Measurements from ENCODE around the gene BBC3. TPM values are rescaled to one million over a fixed set of nuclear protein-coding genes. Genes with fewer than 3 reads are reported as not detected.

The BBC3 gene
- total and polyA plus RNA-seq, 2 of the 4 experiments (the other 2 are of a cell fraction), result 1.6 to 6.5 TPM

- peak overlapping the region; percentile 99 for H2BK20ac ChIP-seq (ENCODE audit: low read depth, low read length)
- peak overlapping the region; percentile 93 for H2AFZ ChIP-seq (replicated peaks; ENCODE audit: low read length, poor library complexity)
- peak overlapping the region; percentile 99 for H4K5ac ChIP-seq (ENCODE audit: low read depth, low read length)
- H3K9me1 ChIP-seq (ENCODE audit: insufficient read depth, low read length), result peaks cover 21% of the 10 kb centered on the region
- intact Hi-C loops (cut with micrococcal nuclease), result no loop called here
- H3K27ac ChIP-seq (ENCODE audit: insufficient read depth, low read length), result peak overlapping the region; percentile 98
- H2AK5ac ChIP-seq (ENCODE audit: low read depth, low read length), result peak overlapping the region; percentile 100
- ChIA-PET POLR2A (ENCODE audit: unreplicated experiment) (interaction anchor here (0.7 to 0.8 kb wide), 2 partner anchors 56 to 445 kb away, joined by 3 to 4 read pairs; no protein-coding TSS in a partner anchor), CTCF (interaction anchor here (1.1 kb wide), 1 partner anchor 20 kb away, joined by 3 read pairs; no protein-coding TSS in a partner anchor)
- H3K14ac ChIP-seq (replicated peaks; ENCODE audit: low read depth, low read length), result peak overlapping the region; percentile 99
- H2BK120ac ChIP-seq (ENCODE audit: low read depth, low read length), result peak overlapping the region; percentile 100
- H3K18ac ChIP-seq (ENCODE audit: low read depth, low read length), result peak overlapping the region; percentile 98
- DNase-seq (peak; percentile 82), ATAC-seq (ENCODE audit: low read depth) (no peak)
- H3K36me3 ChIP-seq (ENCODE audit: control insufficient read depth, insufficient read depth, low read length), result no peaks in the 10 kb centered on the region
- peak overlapping the region; percentile 99 for H2BK5ac ChIP-seq (ENCODE audit: low read depth, low read length, poor library complexity, severe bottlenecking)
- H2BK15ac ChIP-seq (ENCODE audit: low read depth, low read length), result peak overlapping the region; percentile 94; the same call in 2 of the 3 replicates
- H3K4me2 ChIP-seq (ENCODE audit: low read depth, low read length), result peak overlapping the region; percentile 91
- H3K56ac ChIP-seq (ENCODE audit: extremely low read depth, insufficient read depth, low read length), result peak overlapping the region; percentile 77
- dilution Hi-C loops (cut with HindIII; ENCODE audit: low sequenced_read_pairs, unreplicated experiment), result no loop called here
- H3K4me1 ChIP-seq (ENCODE audit: control insufficient read depth, insufficient read depth, low read length), result peaks cover 15% of the 10 kb centered on the region
- H3K9me3 ChIP-seq (ENCODE audit: control insufficient read depth, insufficient read depth, low read length), result no peaks in the 10 kb centered on the region
- WGBS, 2 experiments (ENCODE audit: extremely low coverage in 2 of 2, insufficient read length in 1 of 2), result 27% methylated on average over 3 of the region's 16 CpGs; no CpG with 5 or more reads in 1 of the 2 experiments
- no peaks in the 10 kb centered on the region for H3K27me3 ChIP-seq (ENCODE audit: control insufficient read depth, insufficient read depth, low read length)
- H3K23ac ChIP-seq (ENCODE audit: low read depth, low read length), result peak overlapping the region; percentile 99
- peak overlapping the region; percentile 85 to 93 for H4K8ac ChIP-seq (ENCODE audit: low read depth in 2 of 2, low read length in 2 of 2)
- peak overlapping the region; percentile 98 for H4K91ac ChIP-seq (ENCODE audit: insufficient read depth, low read depth, low read length)
- peak overlapping the region; percentile 100 for H3K4ac ChIP-seq (ENCODE audit: low read depth, low read length)
- H3K4me3 ChIP-seq (ENCODE audit: insufficient read depth, low read depth, low read length), result peak overlapping the region; percentile 40; the same call in 1 of the 2 replicates
- H3K9ac ChIP-seq (ENCODE audit: low read depth, low read length), result peak overlapping the region; percentile 69
- in situ Hi-C loops (cut with MboI; ENCODE audit: low sequenced_read_pairs), result no loop called here
- H2AK9ac ChIP-seq (replicated peaks; ENCODE audit: low read depth, low read length, poor library complexity), result peak overlapping the region; percentile 100
- BruUV-seq (replicated peaks), result no TSS peak
- H4K20me1 ChIP-seq (ENCODE audit: insufficient read depth, low read length), result peaks cover 25% of the 10 kb centered on the region
- H3K79me1 ChIP-seq (ENCODE audit: low read depth in 1 of 2, low read length in 2 of 2), result peaks cover 10 to 34% of the 10 kb centered on the region in 2 experiments
- TF ChIP-seq RAD21 (IDR thresholded peaks at IDR 0.05; ENCODE audit: low read length) (no peak), MAZ (IDR thresholded peaks at IDR 0.05; ENCODE audit: borderline replicate concordance, low read depth, low read length) (peak; percentile 54; the same call in 1 of the 2 replicates), CEBPB (IDR thresholded peaks at IDR 0.05; ENCODE audit: low read depth, low read length) (0 out of 2 replicates have a peak, but pooled peaks have one; percentile 27), MXI1 (IDR thresholded peaks at IDR 0.05; ENCODE audit: borderline replicate concordance, low read depth, low read length) (no peak), NFE2L2 (IDR thresholded peaks at IDR 0.05; ENCODE audit: low read depth, low read length) (no peak), ELK1 (IDR thresholded peaks at IDR 0.05; ENCODE audit: borderline replicate concordance, low read depth, low read length) (no peak), BHLHE40 (IDR thresholded peaks at IDR 0.05; ENCODE audit: low read depth, low read length) (no peak), SMC3 (IDR thresholded peaks at IDR 0.05; ENCODE audit: low read depth, low read length) (no peak), RCOR1 (IDR thresholded peaks at IDR 0.05; ENCODE audit: insufficient replicate concordance, low read length) (no peak), CHD1 (IDR thresholded peaks at IDR 0.05; ENCODE audit: low read depth, low read length) (no peak), FOS (IDR thresholded peaks at IDR 0.05; ENCODE audit: low read depth, low read length) (peak; percentile 51; the same call in 1 of the 2 replicates), POLR2A (IDR thresholded peaks at IDR 0.05; ENCODE audit: low read depth, low read length) (no peak), RFX5 (IDR thresholded peaks at IDR 0.05; ENCODE audit: low read depth, low read length) (no peak)
- TF ChIP-seq, protein P1, sequence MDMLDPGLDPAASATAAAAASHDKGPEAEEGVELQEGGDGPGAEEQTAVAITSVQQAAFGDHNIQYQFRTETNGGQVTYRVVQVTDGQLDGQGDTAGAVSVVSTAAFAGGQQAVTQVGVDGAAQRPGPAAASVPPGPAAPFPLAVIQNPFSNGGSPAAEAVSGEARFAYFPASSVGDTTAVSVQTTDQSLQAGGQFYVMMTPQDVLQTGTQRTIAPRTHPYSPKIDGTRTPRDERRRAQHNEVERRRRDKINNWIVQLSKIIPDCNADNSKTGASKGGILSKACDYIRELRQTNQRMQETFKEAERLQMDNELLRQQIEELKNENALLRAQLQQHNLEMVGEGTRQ (IDR thresholded peaks at IDR 0.05; ENCODE audit: low read depth, low read length), result no peak
Observed at GRCh38 chr19:47232422-47233211, 1.6 kb upstream of the BBC3 start.
